Measurements from ENCODE around the gene SHFL.
A peak's percentile ranks its signal among the peaks of the same experiment; 100 is the strongest.

SHFL gene

DNA sequence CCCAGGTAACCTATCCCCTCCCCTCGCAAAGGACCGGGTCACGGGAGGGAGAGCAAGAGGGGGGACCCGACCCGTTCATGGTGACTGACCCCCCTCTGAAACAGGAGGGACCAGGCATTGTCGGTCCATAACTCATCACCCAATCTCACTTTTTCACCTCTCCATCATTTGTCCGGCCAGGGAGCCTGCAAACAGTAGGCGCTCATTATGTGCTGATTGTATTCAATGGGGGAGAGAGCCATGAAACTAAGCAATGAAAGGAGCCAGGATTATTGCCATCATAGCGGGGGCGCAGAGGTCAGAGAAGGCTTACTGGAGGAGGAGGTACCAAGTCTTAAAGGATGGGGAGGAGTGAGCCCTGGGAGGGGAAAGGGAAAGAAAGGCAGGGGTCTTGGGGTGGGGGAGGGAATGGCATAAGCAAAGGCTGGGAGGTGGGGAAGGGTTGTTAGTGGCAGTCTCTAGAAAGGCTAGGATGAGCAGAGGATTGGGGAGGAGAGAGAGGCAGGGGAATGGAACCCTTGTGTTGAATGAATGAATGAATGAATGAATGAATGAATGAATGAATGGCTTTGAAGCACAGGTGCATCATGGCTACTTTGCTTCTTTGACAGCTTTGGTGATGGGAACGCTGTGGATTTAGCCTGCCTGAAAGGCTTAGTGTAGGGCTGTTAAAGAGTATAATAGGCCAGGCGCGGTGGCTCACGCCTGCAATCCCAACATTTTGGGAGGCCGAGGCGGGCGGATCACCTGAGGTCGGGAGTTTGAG is 1.4 kb downstream of the SHFL start:
- H3K4me3 ChIP-seq (ENCODE audit: low read depth, low read length): peak overlapping the region; percentile 78

- no peak overlapping the region for H3K4me3 ChIP-seq (ENCODE audit: low read depth, low read length)
Measured at GRCh38 chr19:10088949-10089554, 2.9 kb downstream of the SHFL start.

DNA sequence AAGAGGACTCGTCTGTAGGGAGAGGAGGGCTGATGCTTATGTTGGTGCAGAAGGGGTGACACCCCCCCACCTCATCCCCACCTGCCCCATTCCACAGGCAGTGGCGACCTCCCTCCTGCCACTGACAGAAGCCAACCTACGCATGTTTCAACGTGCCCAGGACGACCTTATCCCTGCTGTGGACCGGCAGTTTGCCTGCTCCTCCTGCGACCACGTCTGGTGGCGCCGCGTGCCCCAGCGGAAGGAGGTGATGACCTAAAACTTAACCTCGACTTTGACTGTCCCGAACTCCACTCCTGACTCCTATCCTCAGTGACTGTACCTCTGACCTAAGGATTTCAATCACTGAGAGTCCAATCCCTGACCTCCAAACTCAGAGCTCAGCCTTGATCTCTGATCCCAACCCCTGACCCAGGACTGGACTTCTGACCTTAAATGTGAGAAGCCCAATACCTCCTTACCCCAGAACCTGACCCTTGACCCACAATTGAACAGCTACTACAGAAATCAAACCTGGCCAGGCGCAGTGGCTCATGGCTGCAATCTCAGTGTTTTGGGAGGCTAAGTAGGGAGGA is 3.8 kb downstream of the SHFL start:
- H3K4me3 ChIP-seq (ENCODE audit: low read depth, low read length): no peak overlapping the region

- no peak overlapping the region for H3K4me3 ChIP-seq (ENCODE audit: low read depth, low read length)
Measured at GRCh38 chr19:10091370-10091687, 5.2 kb downstream of the SHFL start.

GRCh38 chr19:10091895-10092641 is 6.0 kb downstream of the SHFL start:
- H3K4me3 ChIP-seq (ENCODE audit: low read depth, low read length): no peak overlapping the region

DNA sequence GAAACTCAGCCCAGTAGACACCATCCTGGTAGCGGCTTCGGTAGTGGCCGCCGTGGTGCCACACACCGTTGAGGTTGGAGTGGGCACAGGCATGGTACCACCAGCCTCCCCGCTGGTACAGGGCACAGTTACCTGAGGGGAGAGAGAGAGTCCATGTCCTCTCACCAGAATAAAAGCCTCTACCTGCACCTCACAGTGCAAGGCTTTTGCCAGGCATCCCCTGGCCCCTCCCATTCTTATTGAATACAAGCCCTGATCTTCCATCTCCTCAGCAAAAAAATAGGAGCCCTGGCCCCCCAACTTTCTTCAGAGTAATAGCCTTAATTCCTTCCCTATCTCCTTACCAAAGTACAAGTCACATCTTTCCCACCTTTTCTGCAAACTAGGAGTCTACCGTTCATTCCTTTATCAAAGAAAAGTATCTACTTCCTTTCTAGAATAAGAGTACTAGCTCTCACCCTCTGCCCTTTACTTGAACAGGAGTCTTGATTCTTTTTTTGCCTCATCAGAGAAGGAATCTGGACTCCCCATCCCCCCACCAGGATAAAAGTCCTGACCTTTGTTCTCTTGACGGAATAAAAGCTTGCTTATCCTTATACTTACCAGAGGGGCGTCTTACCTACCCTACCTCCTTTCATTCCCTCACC is 6.7 kb downstream of the SHFL start:
- no peak overlapping the region for H3K4me3 ChIP-seq (ENCODE audit: low read depth, low read length)

- H3K4me3 ChIP-seq (ENCODE audit: low read depth, low read length): no peak overlapping the region
Measured at GRCh38 chr19:10093295-10094186, 7.4 kb downstream of the SHFL start.

- H3K4me3 ChIP-seq (ENCODE audit: low read depth, low read length): no peak overlapping the region
Measured at GRCh38 chr19:10095622-10095947, 9.5 kb downstream of the SHFL start.

DNA sequence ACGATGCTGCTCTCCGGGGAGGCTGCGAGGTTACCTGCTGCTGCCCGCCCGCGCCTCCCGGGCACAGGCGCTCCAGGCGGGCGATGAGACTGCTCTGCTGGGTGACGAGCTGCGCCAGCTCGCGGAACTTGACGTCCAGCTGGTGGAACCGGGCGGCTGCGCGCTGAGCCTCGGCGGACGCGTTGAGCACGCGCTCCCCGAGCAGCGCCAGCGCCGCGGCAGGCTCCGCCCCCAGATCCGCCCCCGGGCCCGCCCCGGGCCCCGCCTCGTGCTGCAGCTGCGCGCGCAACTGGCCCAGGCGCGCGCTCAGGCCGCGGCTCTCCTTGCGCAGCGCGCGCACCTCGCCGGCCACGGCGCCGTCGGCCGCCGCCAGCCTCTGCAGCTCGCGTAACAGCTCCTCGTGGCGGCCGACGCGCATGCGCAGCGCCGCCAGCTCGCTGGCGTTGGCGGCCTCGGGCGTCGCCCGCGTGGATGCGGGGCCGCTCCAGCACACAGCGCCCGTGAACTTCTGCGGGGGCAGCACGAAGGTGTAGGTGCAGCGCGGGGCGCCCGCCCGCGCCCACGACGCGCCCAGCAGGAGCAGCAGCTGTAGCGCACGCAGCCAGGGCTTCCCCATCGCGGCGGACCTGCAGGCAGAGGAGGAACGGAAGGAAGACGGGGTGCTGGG is 10.0 kb downstream of the SHFL start:
- H3K4me3 ChIP-seq (ENCODE audit: low read depth, low read length): peak overlapping the region; percentile 27

GRCh38 chr19:10096615-10096963 is 10.5 kb downstream of the SHFL start:
- peak overlapping the region; percentile 27 for H3K4me3 ChIP-seq (ENCODE audit: low read depth, low read length)

DNA sequence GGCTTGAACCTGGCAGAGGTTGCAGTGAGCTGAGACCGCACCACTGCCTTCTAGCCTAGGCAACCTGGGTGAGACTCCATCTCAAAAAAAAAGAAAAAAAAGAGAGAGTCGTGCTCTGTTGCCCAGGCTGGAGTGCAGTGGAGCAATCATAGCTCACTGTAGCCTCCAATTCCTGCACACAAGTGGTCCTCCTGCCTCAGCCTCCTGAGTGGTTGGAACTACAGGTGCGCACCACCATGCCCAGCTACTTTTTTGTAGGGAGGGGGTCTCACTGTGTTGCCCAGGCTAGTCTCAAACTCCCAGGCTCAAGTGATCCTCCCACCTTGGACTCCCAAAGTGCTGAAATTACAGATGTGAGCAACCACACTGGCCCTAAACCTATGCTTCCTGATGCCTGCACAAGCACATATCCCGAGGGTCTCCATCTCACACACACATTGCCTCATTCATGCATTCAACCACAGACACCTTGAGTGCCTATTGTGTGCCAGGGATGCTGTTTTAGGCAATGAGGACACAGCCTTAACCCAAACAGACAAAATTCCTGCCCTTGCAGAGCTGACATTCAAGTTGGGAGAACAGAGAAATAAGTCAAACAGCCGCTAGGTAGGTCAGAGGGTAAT is 14.2 kb downstream of the SHFL start:
- H3K4me3 ChIP-seq (ENCODE audit: low read depth, low read length): no peak overlapping the region

GRCh38 chr19:10102787-10103236 is 16.7 kb downstream of the SHFL start:
- H3K4me3 ChIP-seq (ENCODE audit: low read depth, low read length): no peak overlapping the region

- H3K4me3 ChIP-seq (ENCODE audit: low read depth, low read length): no peak overlapping the region
Measured at GRCh38 chr19:10104130-10104513, 18.0 kb downstream of the SHFL start.

- H3K4me3 ChIP-seq (ENCODE audit: low read depth, low read length): no peak overlapping the region
Measured at GRCh38 chr19:10104665-10105508, 18.8 kb downstream of the SHFL start.

DNA sequence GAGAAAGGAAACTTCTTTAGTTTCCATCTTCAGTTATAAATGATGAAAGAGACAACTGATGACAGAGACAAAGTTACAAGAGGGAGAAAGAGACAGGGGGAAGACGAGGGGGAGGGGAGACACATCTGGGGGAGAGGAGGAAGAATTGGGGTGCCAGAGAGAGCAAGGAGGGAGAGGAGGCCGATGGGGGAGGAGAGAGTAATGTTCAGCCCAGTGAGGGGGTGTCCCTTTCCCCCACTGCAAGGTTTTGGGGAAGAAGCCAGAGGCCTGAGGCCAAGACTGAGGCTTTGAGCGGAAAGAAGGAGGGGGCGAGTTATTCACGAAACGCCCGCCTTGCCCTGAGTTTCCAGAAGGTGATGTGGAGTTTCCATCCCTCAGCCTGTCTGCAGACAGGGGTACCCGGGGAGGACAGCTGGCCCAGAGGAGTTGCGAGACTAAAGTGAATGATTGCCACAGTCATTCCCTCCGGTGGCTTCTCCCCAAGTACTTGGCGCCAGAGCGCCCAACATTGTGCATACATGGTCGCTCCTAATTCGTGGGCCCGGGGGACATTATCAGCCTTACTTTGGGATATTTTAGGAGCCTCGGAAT is 19.5 kb downstream of the SHFL start:
- no peak overlapping the region for H3K4me3 ChIP-seq (ENCODE audit: low read depth, low read length)

- H3K4me3 ChIP-seq (ENCODE audit: low read depth, low read length): peak within 1 kb of the TSS; percentile 96
Measured at GRCh38 chr19:10106100-10106936, 20.2 kb downstream of the SHFL start, which contains the start of gene PPAN. PPAN (plus strand) TSS chr19:10106362; CDS start chr19:10106395, 33 bp downstream.

DNA sequence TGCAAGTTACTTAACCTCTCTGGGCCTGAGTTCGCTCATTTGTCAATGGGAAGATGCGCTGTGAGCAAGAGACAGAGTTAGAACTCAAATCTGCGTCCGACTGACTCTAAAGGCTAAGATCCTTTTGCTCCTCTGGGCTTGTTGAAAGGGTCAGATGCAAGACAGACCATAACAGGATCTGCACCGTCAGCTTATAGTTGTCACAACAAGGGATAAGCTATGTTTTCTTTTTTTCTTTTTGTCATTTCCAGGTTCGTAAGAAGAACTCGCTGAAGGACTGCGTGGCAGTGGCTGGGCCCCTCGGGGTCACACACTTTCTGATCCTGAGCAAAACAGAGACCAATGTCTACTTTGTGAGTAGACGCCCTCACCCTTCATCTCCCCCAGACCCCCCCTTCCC is 21.1 kb downstream of the SHFL start:
- H3K4me3 ChIP-seq (ENCODE audit: low read depth, low read length): peak overlapping the region; percentile 96
